ACC112 (cell line): Measurements from ENCODE around the gene IGFBPL1.
"Not testable (repeated sequence)": the region's sequence is repeated elsewhere in the genome, so short reads cannot be mapped to it uniquely, and the experiment has no call there.

Experiments
- H2AFZ ChIP-seq: fragments of 200-600 bp; sonication (generic); one replicate; pipeline ENCODE4 v1.6.0; 2017; ENCODE audit warnings: antibody characterized with exemption, low read length; ENCODE audit not compliant: unreplicated experiment
- H3K27ac ChIP-seq: fragments of 200-600 bp; sonication (generic); 2 replicates; pipeline ENCODE4 v1.5.1; 2014; ENCODE audit warnings: low read depth, mild to moderate bottlenecking, antibody characterized with exemption, low read length, moderate library complexity
- H3K27me3 ChIP-seq: fragments of 200-600 bp; sonication (generic); 2 replicates; pipeline ENCODE4 v1.6.1; 2014; ENCODE audit warnings: mild to moderate bottlenecking, antibody characterized with exemption, low read length, moderate library complexity, mixed read lengths; ENCODE audit not compliant: insufficient read depth
- H3K36me3 ChIP-seq: fragments of 200-600 bp; sonication (generic); 2 replicates; pipeline ENCODE4 v1.6.1; 2016; ENCODE audit warnings: mild to moderate bottlenecking, antibody characterized with exemption, low read length, moderate library complexity, mixed read lengths; ENCODE audit not compliant: insufficient read depth
- H3K4me1 ChIP-seq: fragments of 200-600 bp; sonication (generic); one replicate; pipeline ENCODE4 v1.6.1; 2016; ENCODE audit warnings: low read length, mixed read lengths; ENCODE audit not compliant: insufficient read depth, unreplicated experiment, control insufficient read depth
- H3K4me3 ChIP-seq: fragments of 200-600 bp; sonication (generic); 2 replicates; pipeline ENCODE4 v1.5.1; 2014; ENCODE audit warnings: mild to moderate bottlenecking, low read depth, low read length
- H3K79me2 ChIP-seq: fragments of 200-600 bp; sonication (generic); one replicate; pipeline ENCODE4 v1.6.0; 2016; ENCODE audit warnings: low read length; ENCODE audit not compliant: control insufficient read depth, unreplicated experiment, insufficient read depth

Gene IGFBPL1

DNA sequence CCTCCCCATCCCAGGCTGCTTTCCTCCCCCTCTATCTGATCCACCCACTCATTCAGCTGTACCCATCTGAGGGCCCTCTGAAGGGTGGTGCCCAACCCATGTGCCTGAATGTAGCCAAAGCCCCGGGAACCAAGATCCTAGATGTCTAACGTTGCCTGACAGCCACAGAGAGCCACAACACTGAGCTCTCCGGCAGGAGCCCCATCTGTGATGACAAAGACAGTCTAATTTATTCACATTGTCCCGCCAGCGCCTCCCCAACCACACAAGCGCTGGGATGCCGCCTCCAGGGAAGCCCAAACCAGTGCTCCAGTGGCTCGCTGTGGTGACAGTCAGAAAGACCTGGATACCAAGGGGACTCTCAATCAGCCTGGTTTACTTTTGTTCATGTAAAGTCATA is 8.4 kb downstream of the IGFBPL1 start:
- Histone ChIP-seq H3K4me3 (no peak overlapping the region), H3K79me2 (no peaks in the 10 kb centered on the region), H3K36me3 (no peaks in the 10 kb centered on the region), H3K27ac (no peak overlapping the region), H3K4me1 (no peaks in the 10 kb centered on the region), H3K27me3 (peaks cover 77% of the 10 kb centered on the region), H2AFZ (no peak overlapping the region)

GRCh38 chr9:38414040-38414723 is 10.1 kb downstream of the IGFBPL1 start:
- no peaks in the 10 kb centered on the region for H3K36me3 ChIP-seq
- H3K27me3 ChIP-seq, result peaks cover 81% of the 10 kb centered on the region
- no peak overlapping the region for H2AFZ ChIP-seq
- H3K4me3 ChIP-seq, result no peak overlapping the region
- H3K4me1 ChIP-seq, result no peaks in the 10 kb centered on the region
- H3K27ac ChIP-seq, result no peak overlapping the region
- no peaks in the 10 kb centered on the region for H3K79me2 ChIP-seq

DNA sequence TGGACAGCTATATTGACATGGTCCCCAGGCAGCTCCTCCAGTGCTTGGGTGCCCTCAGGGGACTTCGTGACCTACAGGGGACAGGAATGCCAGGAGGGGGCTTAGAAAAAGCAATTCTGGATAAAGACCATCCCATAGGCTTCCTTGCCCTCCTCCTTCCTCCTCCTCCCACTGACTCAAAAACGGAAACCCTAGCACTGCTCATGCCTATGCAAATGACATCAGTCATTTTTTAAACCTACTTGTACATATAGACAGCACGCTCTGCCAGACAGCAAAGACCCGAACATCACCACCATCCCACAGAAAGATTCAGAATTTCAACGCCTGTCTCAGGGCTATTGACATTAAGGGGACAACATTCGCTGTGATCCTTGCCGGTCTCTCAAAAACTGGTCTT is 11.0 kb downstream of the IGFBPL1 start:
- Histone ChIP-seq H3K36me3 (no peaks in the 10 kb centered on the region), H3K27ac (no peak overlapping the region)

GRCh38 chr9:38412751-38413150 is 11.5 kb downstream of the IGFBPL1 start:
- H3K36me3 ChIP-seq, result no peaks in the 10 kb centered on the region
- H2AFZ ChIP-seq, result no peak overlapping the region
- H3K79me2 ChIP-seq, result no peaks in the 10 kb centered on the region
- no peak overlapping the region for H3K27ac ChIP-seq
- H3K4me1 ChIP-seq, result no peaks in the 10 kb centered on the region
- H3K4me3 ChIP-seq, result no peak overlapping the region
- peaks cover 78% of the 10 kb centered on the region for H3K27me3 ChIP-seq

More for the DNA sequence above, 11.0 kb downstream of the IGFBPL1 start:
- H3K4me3 ChIP-seq, result no peak overlapping the region
- H3K4me1 ChIP-seq, result no peaks in the 10 kb centered on the region
- H2AFZ ChIP-seq, result no peak overlapping the region
- peaks cover 81% of the 10 kb centered on the region for H3K27me3 ChIP-seq
- H3K79me2 ChIP-seq, result no peaks in the 10 kb centered on the region

DNA sequence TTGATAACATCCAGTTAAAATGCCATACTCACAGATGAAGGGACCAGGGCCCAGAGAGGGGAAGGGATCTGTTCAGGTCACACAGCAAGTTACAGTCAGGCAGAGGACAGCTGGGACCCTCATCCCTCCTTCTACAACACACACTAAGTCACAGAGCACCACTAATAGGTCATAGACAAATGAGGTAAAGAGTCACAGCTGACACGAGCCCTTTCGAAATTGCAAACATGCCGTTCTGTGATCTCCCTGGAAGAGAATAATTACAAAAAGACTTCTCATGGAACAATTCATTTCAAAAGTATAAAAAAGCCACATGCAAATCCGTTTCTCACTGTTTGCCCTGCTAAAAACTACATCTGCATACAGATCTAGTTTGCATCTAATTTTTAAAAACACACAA is 15.5 kb downstream of the IGFBPL1 start:
- Histone ChIP-seq H3K4me1 (no peaks in the 10 kb centered on the region), H2AFZ (no peak overlapping the region), H3K27me3 (peaks cover 91% of the 10 kb centered on the region), H3K4me3 (no peak overlapping the region), H3K27ac (no peak overlapping the region), H3K36me3 (no peaks in the 10 kb centered on the region), H3K79me2 (no peaks in the 10 kb centered on the region)

- Histone ChIP-seq H3K4me1 (no peaks in the 10 kb centered on the region), H3K36me3 (no peaks in the 10 kb centered on the region), H3K79me2 (no peaks in the 10 kb centered on the region), H2AFZ (no peak overlapping the region), H3K4me3 (no peak overlapping the region), H3K27ac (no peak overlapping the region), H3K27me3 (peaks cover 84% of the 10 kb centered on the region)
Observed at GRCh38 chr9:38406476-38407186, 17.6 kb downstream of the IGFBPL1 start.

DNA sequence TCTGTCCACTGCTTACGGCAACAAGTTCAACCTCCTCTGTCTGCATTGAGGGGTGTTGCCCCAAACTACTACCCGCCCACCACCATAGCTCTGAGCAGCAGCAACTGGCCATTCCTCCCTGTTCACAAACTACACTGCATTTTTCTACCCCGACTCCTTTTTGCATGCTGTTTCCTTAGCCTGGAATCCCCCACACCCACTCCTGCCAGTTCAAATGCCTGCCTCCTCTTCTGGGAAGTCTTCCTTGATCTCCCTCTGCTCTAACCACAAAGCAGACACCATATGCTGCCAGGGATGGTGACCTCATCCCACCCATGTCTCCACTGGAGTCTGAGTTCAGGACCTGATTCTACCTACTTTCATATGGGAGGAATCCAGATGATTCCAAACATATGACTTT is 18.5 kb downstream of the IGFBPL1 start:
- Histone ChIP-seq H3K4me1 (no peaks in the 10 kb centered on the region), H3K27ac (no peak overlapping the region), H3K4me3 (no peak overlapping the region), H3K36me3 (no peaks in the 10 kb centered on the region), H3K27me3 (peaks cover 76% of the 10 kb centered on the region), H2AFZ (no peak overlapping the region), H3K79me2 (no peaks in the 10 kb centered on the region)

- Histone ChIP-seq H3K27me3 (peaks cover 67% of the 10 kb centered on the region), H3K4me3 (no peak overlapping the region), H3K36me3 (no peaks in the 10 kb centered on the region), H2AFZ (no peak overlapping the region), H3K4me1 (no peaks in the 10 kb centered on the region), H3K27ac (no peak overlapping the region), H3K79me2 (no peaks in the 10 kb centered on the region)
Observed at GRCh38 chr9:38404314-38404713, 19.9 kb downstream of the IGFBPL1 start.

- H3K79me2 ChIP-seq, result no peaks in the 10 kb centered on the region
- H3K27me3 ChIP-seq, result peaks cover 47% of the 10 kb centered on the region
- no peak overlapping the region for H3K4me3 ChIP-seq
- no peak overlapping the region for H3K27ac ChIP-seq
- no peak overlapping the region for H2AFZ ChIP-seq
- H3K36me3 ChIP-seq, result no peaks in the 10 kb centered on the region; the same call in 1 of the 2 replicates
- H3K4me1 ChIP-seq, result no peaks in the 10 kb centered on the region
Observed at GRCh38 chr9:38401994-38402393, 22.3 kb downstream of the IGFBPL1 start.

DNA sequence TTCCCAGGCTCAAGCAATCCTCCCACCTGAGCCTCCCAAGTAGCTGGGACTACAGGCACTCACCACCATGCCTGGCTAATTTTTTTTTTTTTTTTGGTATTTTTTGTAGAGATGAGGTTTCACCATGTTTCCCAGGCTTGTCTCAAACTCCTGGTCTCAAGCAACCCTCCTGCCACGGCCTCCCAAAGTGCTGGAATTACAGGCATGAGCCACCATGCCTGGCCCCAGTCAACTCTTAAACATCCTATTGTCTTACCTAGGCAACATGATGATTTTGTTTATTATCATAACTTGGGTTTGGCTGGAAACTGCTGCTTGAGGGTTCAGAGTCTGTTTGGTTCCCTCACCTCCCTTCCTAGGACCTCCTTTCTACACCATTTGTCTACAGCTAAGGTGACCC is 25.1 kb downstream of the IGFBPL1 start:
- not testable (repeated sequence) for H3K27ac ChIP-seq, H2AFZ ChIP-seq, H3K4me3 ChIP-seq, H3K79me2 ChIP-seq, H3K4me1 ChIP-seq
- peaks cover 11% of the 10 kb centered on the region; the same call in 1 of the 2 replicates for H3K36me3 ChIP-seq
- H3K27me3 ChIP-seq, result peaks cover 19% of the 10 kb centered on the region

- Histone ChIP-seq H3K4me3 (no peak overlapping the region), H3K36me3 (peaks cover 11% of the 10 kb centered on the region; the same call in 1 of the 2 replicates), H3K27ac (no peak overlapping the region), H3K79me2 (peaks cover 20% of the 10 kb centered on the region), H2AFZ (no peak overlapping the region), H3K4me1 (peaks cover 5% of the 10 kb centered on the region), H3K27me3 (no peaks in the 10 kb centered on the region)
Observed at GRCh38 chr9:38396371-38396671, 27.9 kb downstream of the IGFBPL1 start.
